ENCODE results near the gene RRP8. TPM values are rescaled to one million over a fixed set of nuclear protein-coding genes. Genes with fewer than 3 reads are reported as not detected.
A peak's percentile ranks its signal among the peaks of the same experiment; 100 is the strongest.

Gene RRP8
- total RNA-seq, 2 experiments from 2014 or later: 26.4 to 33.6 TPM

DNA sequence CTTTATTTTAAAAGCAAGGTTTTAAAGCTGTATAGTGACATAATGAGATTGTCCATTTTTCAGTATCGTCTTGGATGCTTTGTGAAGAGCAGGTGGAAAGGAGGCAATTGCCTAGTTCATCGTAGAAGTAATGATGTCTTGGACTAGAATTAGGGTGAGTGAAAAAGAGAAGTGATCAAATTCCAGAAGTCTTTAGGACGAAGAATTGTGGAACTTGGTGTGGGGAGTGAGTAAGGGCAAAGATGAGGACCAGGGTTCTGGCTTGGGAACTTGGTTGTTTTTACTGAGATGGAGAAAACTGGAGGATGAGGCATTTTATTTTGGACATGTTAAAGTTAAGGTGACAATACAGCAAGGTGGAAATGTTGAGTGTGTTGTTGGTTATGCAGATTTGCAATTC is 1.4 kb upstream of the RRP8 start:
- peak overlapping the region; percentile 86 for H3K4me2 ChIP-seq (ENCODE audit: low read length)
- POLR2A ChIA-PET: interaction anchor here (0.6 to 2.1 kb wide), 11 partner anchors 8 to 1263 kb away, joined by 3 to 19 read pairs (median 3); partner anchors contain the start of genes MRPL17, TAF10 and TPP1
- BruUV-seq (replicated peaks): TSS peak; percentile 45

DNA sequence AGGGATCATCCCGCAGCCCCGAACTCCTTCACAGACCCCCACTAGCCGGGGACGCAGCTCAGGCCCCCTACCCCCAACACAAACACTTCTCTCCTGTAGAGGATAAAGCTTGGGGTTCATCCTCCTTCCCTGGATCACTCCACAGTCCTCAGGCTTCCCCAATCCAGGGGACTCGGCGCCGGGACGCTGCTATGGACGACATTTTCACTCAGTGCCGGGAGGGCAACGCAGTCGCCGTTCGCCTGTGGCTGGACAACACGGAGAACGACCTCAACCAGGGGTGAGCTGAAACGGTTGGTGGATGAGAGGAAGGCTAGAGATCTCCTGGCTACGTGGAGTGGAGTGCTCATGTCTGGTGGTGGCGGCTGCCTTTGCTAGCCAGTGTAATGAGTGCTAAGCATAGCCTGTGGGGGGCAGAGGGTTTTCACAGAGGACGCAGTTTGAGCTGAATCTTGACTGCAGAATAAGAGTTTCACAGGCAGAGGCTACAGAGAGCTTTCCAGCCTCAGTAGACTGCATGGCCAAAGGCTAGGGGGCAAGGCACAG is 738 bp upstream of the RRP8 start:
- Histone ChIP-seq H4K20me1 (ENCODE audit: insufficient read depth, low read length) (peaks cover 16% of the 10 kb centered on the region), H3K9me3 (ENCODE audit: low read length) (no peaks in the 10 kb centered on the region), H3K4me3 (ENCODE audit: low read depth, low read length, poor library complexity, severe bottlenecking) (peak overlapping the region; percentile 91), H3K27ac (ENCODE audit: low read depth, low read length, poor library complexity, severe bottlenecking) (peak overlapping the region; percentile 67), H2AFZ (ENCODE audit: low read length) (peak overlapping the region; percentile 83), H3K79me2 (ENCODE audit: insufficient read depth, low read depth, low read length) (peaks cover 58% of the 10 kb centered on the region), H3K4me2 (ENCODE audit: low read length) (peak overlapping the region; percentile 86), H3K9me2 (ENCODE audit: insufficient read depth, low read length) (no peaks in the 10 kb centered on the region), H3K4me1 (ENCODE audit: insufficient read depth, low read length, poor library complexity, severe bottlenecking) (peaks cover 47% of the 10 kb centered on the region), H3K36me3 (ENCODE audit: insufficient read depth, low read length) (peaks cover 58% of the 10 kb centered on the region)
- no peak for TF ChIP-seq EZH2phosphoT487 (IDR thresholded peaks at IDR 0.05; ENCODE audit: borderline replicate concordance, low read depth, low read length)
- TF ChIP-seq, protein P1, sequence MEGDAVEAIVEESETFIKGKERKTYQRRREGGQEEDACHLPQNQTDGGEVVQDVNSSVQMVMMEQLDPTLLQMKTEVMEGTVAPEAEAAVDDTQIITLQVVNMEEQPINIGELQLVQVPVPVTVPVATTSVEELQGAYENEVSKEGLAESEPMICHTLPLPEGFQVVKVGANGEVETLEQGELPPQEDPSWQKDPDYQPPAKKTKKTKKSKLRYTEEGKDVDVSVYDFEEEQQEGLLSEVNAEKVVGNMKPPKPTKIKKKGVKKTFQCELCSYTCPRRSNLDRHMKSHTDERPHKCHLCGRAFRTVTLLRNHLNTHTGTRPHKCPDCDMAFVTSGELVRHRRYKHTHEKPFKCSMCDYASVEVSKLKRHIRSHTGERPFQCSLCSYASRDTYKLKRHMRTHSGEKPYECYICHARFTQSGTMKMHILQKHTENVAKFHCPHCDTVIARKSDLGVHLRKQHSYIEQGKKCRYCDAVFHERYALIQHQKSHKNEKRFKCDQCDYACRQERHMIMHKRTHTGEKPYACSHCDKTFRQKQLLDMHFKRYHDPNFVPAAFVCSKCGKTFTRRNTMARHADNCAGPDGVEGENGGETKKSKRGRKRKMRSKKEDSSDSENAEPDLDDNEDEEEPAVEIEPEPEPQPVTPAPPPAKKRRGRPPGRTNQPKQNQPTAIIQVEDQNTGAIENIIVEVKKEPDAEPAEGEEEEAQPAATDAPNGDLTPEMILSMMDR (conservative IDR thresholded peaks at IDR 0.05; ENCODE audit: low read length): peak; percentile 66
- intact Hi-C loops (cut with micrococcal nuclease; ENCODE audit: unreplicated experiment): loop anchor here (1.0 to 5.0 kb wide), 3 partner anchors 79 to 323 kb away; partner anchors contain the start of genes ARFIP2, MRPL17, TIMM10B and ZNF215
- no TSS peak for BruUV-seq (replicated peaks)
- ChIA-PET POLR2A (interaction anchor here (0.6 to 2.1 kb wide), 10 partner anchors 8 to 904 kb away, joined by 3 to 19 read pairs (median 4); partner anchors contain the start of genes MRPL17, TAF10 and TPP1), CTCF (ENCODE audit: unreplicated experiment) (interaction anchor here (0.5 to 1.1 kb wide), 9 partner anchors 8 to 225 kb away, joined by 3 to 7 read pairs (median 3); partner anchors contain the start of gene MRPL17)
- DNase-seq (ENCODE audit: low spot score): peak; percentile 84

More for the DNA sequence above, 1.4 kb upstream of the RRP8 start:
- H4K20me1 ChIP-seq (ENCODE audit: insufficient read depth, low read length): peaks cover 16% of the 10 kb centered on the region
- no peaks in the 10 kb centered on the region for H3K9me2 ChIP-seq (ENCODE audit: insufficient read depth, low read length)
- peaks cover 47% of the 10 kb centered on the region for H3K4me1 ChIP-seq (ENCODE audit: insufficient read depth, low read length, poor library complexity, severe bottlenecking)
- H2AFZ ChIP-seq (ENCODE audit: low read length): peak overlapping the region; percentile 83; the same call in 1 of the 2 replicates
- intact Hi-C loops (cut with micrococcal nuclease; ENCODE audit: unreplicated experiment): loop anchor here (1.0 to 5.0 kb wide), 3 partner anchors 79 to 323 kb away; partner anchors contain the start of genes ARFIP2, MRPL17, TIMM10B and ZNF215
- H3K79me2 ChIP-seq (ENCODE audit: insufficient read depth, low read depth, low read length): peaks cover 58% of the 10 kb centered on the region
- peaks cover 58% of the 10 kb centered on the region for H3K36me3 ChIP-seq (ENCODE audit: insufficient read depth, low read length)
- H3K27ac ChIP-seq (ENCODE audit: low read depth, low read length, poor library complexity, severe bottlenecking): peak overlapping the region; percentile 67
- H3K4me3 ChIP-seq (ENCODE audit: low read depth, low read length, poor library complexity, severe bottlenecking): peak overlapping the region; percentile 91
- DNase-seq (ENCODE audit: low spot score): no peak
- H3K9me3 ChIP-seq (ENCODE audit: low read length): no peaks in the 10 kb centered on the region
- CTCF ChIA-PET (ENCODE audit: unreplicated experiment): interaction anchor here (0.5 to 1.1 kb wide), 9 partner anchors 8 to 226 kb away, joined by 3 to 7 read pairs (median 3); partner anchors contain the start of gene MRPL17
- TF ChIP-seq EZH2phosphoT487 (IDR thresholded peaks at IDR 0.05; ENCODE audit: borderline replicate concordance, low read depth, low read length): no peak
- TF ChIP-seq, protein P1 (conservative IDR thresholded peaks at IDR 0.05; ENCODE audit: low read length): no peak
